AG04450 (cell line): ENCODE data around the gene CARNS1. TPM values are rescaled to one million over a fixed set of nuclear protein-coding genes. Genes with fewer than 3 reads are reported as not detected.
A peak's percentile ranks its signal among the peaks of the same experiment; 100 is the strongest.

Source experiments
- CTCF ChIA-PET: fragments of 300-600, 350-600 bp; formaldehyde crosslinking; extraction: SDS; loops from one replicate; lab custom pipeline; 2022; ENCODE audit warnings: antibody characterized with exemption, inconsistent platforms; lab: Charles Lee
- POLR2A ChIA-PET: fragments of 350-600 bp; formaldehyde crosslinking; extraction: SDS; loops from one replicate; lab custom pipeline; 2021; ENCODE audit warnings: antibody characterized with exemption, inconsistent platforms; lab: Yijun Ruan, JAX
- DNase-seq: peaks from one replicate; pipeline ENCODE4 v3.0.0-alpha.2; 2011; ENCODE audit warnings: low read depth, low spot score
- H3K27ac ChIP-seq: one replicate; pipeline ENCODE4 v1.5.1; 2012; ENCODE audit warnings: low read depth, low read length, control low read depth
- H3K27me3 ChIP-seq: one replicate; pipeline ENCODE4 v1.6.0; 2012; ENCODE audit warnings: low read length; ENCODE audit not compliant: control insufficient read depth, insufficient read depth
- H3K4me3 ChIP-seq: 2 replicates; pipeline ENCODE4 v1.5.1; 2011; ENCODE audit warnings: mild to moderate bottlenecking, low read depth, low read length, control low read depth
- H3K9me3 ChIP-seq: 2 replicates; pipeline ENCODE4 v1.5.1; 2012; ENCODE audit warnings: low read length; ENCODE audit not compliant: control insufficient read depth, insufficient read depth
- polyA plus RNA-seq: library from polyadenylated mRNA; depleted of rRNA; stranded (reverse); fragments of >200 nt; gene quantifications from 2 replicates; pipeline ENCODE4 v1.2.3, GENCODE V29; 2011
- TF ChIP-seq, protein P1 (sequence below): IDR thresholded peaks from 2 replicates; pipeline ENCODE4 v1.5.1; 2011; ENCODE audit warnings: low read depth, low read length, control low read depth, inconsistent platforms

CARNS1 gene
- polyA plus RNA-seq, 1 experiment = 0.09 TPM

DNA sequence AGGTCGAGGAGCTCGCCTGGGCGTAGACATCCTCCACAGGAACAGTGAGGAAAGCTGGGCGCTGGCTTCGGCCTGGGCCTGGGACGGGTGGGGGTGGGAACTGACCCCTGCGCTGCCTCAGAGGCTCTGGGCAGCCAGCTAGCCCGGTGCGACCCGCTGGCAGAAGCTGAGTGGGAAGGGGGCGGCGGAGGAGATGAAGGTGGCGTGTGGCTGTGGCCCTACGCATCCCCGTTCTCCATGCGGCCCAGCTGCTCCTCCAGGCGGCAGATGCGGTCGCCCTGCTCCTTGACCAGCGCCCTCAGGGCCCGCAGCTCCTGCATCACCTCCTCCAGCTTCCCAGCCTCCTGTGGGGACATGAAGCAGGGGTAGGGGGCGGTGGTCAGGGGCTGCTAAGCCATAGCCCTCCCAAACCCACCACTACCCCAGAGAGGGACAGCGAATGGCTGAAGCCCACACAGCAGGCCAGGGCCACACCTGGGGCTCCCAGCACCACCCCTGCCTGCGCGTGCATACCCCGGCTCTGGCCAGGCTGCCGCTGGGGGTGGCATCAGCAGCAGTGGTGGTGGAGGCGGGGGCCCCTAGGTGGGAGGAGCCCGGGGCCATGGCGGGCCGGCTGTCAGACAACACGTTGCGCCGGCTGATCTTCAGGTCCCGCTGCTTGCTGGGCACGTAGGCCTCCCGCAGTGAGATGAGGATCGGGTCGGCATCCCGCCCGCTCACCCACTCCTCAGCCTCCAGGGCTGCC lies 22.9 kb downstream of the CARNS1 start:
- H3K27me3 ChIP-seq = no peaks in the 10 kb centered on the region
- no peaks in the 10 kb centered on the region; the same call in 1 of the 2 replicates for H3K9me3 ChIP-seq
- no peak overlapping the region for H3K4me3 ChIP-seq
- CTCF ChIA-PET = interaction anchor here (0.6 to 1.2 kb wide), 2 partner anchors 37 to 503 kb away, joined by 3 to 5 read pairs; partner anchors contain the start of gene PPP1CA
- H3K27ac ChIP-seq = no peak overlapping the region
- POLR2A ChIA-PET = interaction anchor here (0.6 to 1.1 kb wide), 3 partner anchors 10 to 296 kb away, joined by 3 to 7 read pairs (median 5); partner anchors contain the start of gene RPS6KB2
- no peak for DNase-seq
- TF ChIP-seq, protein P1, sequence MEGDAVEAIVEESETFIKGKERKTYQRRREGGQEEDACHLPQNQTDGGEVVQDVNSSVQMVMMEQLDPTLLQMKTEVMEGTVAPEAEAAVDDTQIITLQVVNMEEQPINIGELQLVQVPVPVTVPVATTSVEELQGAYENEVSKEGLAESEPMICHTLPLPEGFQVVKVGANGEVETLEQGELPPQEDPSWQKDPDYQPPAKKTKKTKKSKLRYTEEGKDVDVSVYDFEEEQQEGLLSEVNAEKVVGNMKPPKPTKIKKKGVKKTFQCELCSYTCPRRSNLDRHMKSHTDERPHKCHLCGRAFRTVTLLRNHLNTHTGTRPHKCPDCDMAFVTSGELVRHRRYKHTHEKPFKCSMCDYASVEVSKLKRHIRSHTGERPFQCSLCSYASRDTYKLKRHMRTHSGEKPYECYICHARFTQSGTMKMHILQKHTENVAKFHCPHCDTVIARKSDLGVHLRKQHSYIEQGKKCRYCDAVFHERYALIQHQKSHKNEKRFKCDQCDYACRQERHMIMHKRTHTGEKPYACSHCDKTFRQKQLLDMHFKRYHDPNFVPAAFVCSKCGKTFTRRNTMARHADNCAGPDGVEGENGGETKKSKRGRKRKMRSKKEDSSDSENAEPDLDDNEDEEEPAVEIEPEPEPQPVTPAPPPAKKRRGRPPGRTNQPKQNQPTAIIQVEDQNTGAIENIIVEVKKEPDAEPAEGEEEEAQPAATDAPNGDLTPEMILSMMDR = no peak

DNA sequence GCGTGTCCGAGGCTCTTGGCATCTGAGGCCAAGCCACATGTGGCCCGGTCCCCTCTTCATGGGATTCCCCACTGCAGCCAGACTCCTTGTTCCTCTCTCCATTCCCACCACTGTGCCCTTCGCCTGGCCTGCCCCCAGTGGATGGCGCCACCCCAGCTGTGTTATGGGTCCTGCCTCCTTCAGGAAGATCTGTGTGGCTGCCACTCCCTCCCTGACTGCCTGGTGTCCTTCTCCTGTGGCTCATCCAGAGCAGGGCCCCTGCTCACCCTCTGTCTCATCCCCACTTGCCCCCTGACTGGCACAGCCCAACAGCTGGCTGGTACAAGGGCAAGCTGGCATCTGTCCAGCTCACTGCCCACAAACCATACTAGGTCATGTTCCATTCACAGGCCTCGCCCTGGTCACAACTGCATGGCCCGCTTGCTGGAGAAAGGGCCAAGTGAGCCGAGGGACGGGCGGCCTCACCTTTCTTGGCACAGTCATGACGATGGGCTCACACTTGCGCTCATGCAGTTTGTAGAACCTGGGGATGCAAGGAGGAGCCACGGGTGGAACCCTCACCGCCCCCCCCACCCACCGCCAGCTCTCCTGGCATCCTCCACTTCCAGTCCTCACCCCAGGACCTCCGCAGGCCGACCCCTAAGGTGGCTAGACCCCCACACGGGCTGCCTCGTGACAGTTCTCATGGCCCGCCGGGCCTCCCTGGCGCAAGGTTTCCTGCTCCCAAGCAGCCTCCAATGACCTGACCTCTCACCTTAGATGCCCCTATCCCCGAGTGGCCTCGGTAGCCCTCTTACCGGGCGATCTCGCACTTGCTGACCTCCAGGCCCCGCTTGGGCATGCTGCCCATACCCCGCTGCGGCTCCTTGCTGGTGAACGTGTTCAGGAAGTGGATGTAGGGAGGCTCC lies 24.1 kb downstream of the CARNS1 start:
- Histone ChIP-seq H3K4me3 (no peak overlapping the region), H3K27me3 (no peaks in the 10 kb centered on the region), H3K27ac (peak overlapping the region; percentile 11), H3K9me3 (no peaks in the 10 kb centered on the region; the same call in 1 of the 2 replicates)
- TF ChIP-seq, protein P1 = peak; percentile 18; the same call in 1 of the 2 replicates
- ChIA-PET CTCF (no interaction called here), POLR2A (interaction anchor here (0.6 kb wide), 1 partner anchor 37 kb away, joined by 5 read pairs; no protein-coding TSS in a partner anchor)
- no peak for DNase-seq

DNA sequence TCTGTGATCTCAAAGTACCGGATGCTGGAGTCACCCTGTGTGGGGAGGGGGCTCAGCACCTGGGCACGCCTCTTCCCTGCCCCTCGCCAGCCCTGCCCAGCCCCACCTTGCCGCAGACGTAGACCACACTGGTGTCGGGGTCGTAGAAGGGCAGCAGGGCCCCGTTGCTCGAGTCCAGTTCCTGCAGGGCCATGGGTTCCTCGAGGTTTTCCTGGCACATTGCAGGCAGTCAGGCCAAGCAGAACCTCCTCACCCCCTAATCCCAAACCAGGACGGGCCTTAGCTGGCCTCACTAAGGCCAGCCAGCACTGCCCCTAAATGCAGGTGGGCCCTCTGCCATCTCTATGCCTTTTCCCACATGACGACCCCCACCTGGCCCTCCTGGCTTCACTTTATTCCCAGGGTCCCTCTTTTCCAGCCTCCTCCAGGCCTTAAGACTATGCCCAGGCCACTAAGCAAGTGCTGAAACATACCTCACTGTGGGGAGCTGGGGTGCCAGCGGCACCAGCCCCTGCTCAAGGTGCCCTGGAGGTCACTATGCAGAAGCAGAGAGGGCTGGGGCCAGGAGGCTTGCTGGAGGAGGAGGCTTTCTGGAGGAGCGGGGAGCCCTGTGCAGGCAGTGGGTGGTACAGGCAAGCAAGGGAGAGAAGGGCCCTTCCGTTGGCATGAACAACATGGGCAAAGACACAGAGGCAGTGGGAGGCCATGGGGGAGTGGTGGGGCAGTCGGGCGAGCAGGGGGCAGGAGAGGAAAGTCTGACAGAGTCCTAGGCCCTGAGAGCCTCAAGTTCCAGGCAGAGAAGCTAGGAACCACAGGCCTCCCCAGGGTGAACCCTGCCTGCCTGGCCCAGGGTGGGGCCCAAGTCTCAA lies 25.0 kb downstream of the CARNS1 start:
- Histone ChIP-seq H3K27ac (peak overlapping the region; percentile 21), H3K4me3 (no peak overlapping the region), H3K27me3 (no peaks in the 10 kb centered on the region), H3K9me3 (no peaks in the 10 kb centered on the region; the same call in 1 of the 2 replicates)
- TF ChIP-seq, protein P1 = no peak
- ChIA-PET POLR2A (no interaction called here), CTCF (no interaction called here)
- no peak for DNase-seq

DNA sequence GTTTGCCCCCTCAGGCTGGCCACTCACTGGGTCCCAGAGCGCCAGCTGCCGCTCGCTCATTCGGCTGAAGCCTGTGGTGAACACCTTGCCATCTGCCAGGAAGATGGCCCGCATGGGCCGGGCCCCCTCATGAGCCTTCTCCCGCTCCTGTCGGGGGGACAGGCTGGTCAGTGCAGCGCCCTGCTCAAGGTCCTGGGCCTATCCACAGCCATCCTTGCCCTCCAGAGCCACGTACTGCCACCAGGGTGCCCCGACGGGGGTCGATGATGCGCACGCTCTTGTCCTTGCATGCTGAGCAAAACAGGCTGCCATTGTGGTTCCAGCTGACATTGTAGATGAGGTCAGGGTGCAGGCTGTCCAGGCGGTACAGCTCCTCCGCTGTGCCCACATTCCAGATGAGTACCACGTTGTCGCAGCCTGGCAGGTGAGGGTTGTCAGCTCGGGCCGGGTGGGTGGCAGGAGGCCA lies 25.7 kb downstream of the CARNS1 start:
- TF ChIP-seq, protein P1 = no peak
- H3K27ac ChIP-seq = no peak overlapping the region
- POLR2A ChIA-PET = no interaction called here
- H3K4me3 ChIP-seq = no peak overlapping the region
- no peaks in the 10 kb centered on the region for H3K27me3 ChIP-seq
- CTCF ChIA-PET = no interaction called here
- no peak for DNase-seq
- no peaks in the 10 kb centered on the region; the same call in 1 of the 2 replicates for H3K9me3 ChIP-seq
